Stimulated activated naive CD8-positive, alpha-beta T cell treated with anti-CD3 and anti-CD28 coated beads, Interleukin-15, Interleukin-2, amounts not matched to agents 100 ng/mL and 50 ng/mL, for 24 hours (primary cell): ENCODE measurements around the gene CXCL12.

Experiments
- H3K27ac Mint-ChIP-seq: one replicate; pipeline ENCODE4 v1.8.0; 2021; ENCODE audit warnings: mild to moderate bottlenecking, mixed read lengths
- H3K27me3 Mint-ChIP-seq: one replicate; pipeline ENCODE4 v1.8.0; 2021; ENCODE audit warnings: mixed read lengths
- H3K36me3 Mint-ChIP-seq: one replicate; pipeline ENCODE4 v1.8.0; 2021; ENCODE audit warnings: low read depth, mixed read lengths
- H3K4me1 Mint-ChIP-seq: one replicate; pipeline ENCODE4 v1.8.0; 2021; ENCODE audit warnings: low read depth, mixed read lengths
- H3K4me3 Mint-ChIP-seq: one replicate; pipeline ENCODE4 v1.8.0; 2021; ENCODE audit warnings: mild to moderate bottlenecking, mixed read lengths
- H3K9me3 Mint-ChIP-seq: one replicate; pipeline ENCODE4 v1.8.0; 2021; ENCODE audit warnings: mixed read lengths

The CXCL12 gene

DNA sequence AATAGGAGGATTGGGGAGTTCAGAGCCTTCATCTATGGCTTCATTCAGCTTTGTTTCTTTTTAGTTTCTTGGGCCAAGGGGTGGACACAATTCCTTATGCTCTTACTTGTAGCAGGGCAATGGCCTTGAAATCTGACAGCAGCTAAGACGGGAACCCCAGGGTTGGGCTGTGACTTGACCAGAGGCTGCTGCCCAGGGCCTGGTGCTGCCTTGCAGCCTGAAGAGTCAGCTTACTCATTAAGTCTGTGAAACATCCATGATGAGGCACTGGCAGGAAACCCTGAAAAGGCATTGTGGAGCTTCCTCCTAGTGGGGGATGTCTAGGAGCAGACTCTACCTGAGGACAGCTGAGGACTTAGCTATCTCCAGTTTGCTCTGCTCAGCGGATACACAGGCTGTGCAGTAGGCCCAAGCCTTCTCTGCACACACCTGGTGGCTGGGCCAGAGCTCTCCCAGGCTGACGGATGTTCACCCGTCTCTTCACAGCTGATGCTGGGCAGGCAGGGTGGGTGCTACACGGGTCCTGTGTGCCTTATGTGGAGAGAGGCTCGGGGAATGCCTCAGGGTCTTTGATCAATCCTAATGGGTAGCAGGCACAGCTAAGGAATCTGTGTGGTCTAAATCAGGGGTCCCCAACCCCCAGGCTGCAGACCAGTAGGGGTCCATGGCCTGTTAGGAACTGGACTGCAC lies 17.8 kb downstream of the CXCL12 start:
- H3K4me1 Mint-ChIP-seq = no peaks in the 10 kb centered on the region
- no peak overlapping the region for H3K4me3 Mint-ChIP-seq
- no peaks in the 10 kb centered on the region for H3K9me3 Mint-ChIP-seq
- no peaks in the 10 kb centered on the region for H3K27me3 Mint-ChIP-seq
- no peak overlapping the region for H3K27ac Mint-ChIP-seq
- no peaks in the 10 kb centered on the region for H3K36me3 Mint-ChIP-seq

DNA sequence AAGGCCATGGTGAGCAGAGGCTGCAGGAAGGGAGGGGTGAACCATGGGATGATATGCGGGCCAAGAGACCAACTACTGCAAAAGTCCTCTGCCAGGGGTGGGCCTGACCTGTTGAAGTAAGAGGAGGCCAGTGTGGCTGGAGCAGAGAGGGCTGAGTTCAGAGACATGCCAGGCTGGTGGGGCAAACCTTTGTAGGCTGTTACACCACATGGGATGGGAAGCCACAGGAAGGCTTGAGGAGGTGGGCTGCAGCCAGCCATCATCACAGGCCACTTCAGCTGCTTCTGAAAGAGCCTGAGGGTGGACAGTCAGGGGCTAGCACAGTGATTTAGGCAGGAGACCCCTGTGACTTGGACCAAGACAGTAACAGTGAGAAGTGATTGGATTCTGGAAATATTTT lies 20.3 kb downstream of the CXCL12 start:
- Mint-ChIP-seq H3K4me3 (no peak overlapping the region), H3K4me1 (no peaks in the 10 kb centered on the region), H3K36me3 (no peaks in the 10 kb centered on the region), H3K27ac (peak overlapping the region; percentile 12), H3K9me3 (no peaks in the 10 kb centered on the region), H3K27me3 (no peaks in the 10 kb centered on the region)

DNA sequence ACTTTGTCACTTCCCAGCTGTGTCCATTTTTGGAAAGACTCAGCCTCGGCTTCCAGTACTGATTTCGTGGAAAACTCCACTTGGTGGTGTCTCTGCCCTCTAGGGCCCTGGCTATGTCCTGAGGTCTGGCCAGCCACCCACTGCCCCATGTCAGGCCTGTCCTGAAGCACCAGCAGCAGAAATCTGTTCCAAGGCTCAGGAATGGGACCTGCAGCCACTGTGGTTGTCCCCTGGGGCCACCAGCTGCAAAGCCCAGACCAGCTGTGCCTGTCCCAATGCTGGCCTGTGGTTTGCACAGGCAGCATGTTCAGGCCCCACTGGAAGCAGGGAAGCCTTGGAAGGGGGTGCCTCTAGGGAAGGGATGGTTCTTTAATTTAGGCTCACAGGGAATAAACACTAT lies 21.2 kb downstream of the CXCL12 start:
- Mint-ChIP-seq H3K4me1 (no peaks in the 10 kb centered on the region), H3K27ac (no peak overlapping the region), H3K27me3 (no peaks in the 10 kb centered on the region), H3K4me3 (no peak overlapping the region), H3K36me3 (no peaks in the 10 kb centered on the region), H3K9me3 (no peaks in the 10 kb centered on the region)

DNA sequence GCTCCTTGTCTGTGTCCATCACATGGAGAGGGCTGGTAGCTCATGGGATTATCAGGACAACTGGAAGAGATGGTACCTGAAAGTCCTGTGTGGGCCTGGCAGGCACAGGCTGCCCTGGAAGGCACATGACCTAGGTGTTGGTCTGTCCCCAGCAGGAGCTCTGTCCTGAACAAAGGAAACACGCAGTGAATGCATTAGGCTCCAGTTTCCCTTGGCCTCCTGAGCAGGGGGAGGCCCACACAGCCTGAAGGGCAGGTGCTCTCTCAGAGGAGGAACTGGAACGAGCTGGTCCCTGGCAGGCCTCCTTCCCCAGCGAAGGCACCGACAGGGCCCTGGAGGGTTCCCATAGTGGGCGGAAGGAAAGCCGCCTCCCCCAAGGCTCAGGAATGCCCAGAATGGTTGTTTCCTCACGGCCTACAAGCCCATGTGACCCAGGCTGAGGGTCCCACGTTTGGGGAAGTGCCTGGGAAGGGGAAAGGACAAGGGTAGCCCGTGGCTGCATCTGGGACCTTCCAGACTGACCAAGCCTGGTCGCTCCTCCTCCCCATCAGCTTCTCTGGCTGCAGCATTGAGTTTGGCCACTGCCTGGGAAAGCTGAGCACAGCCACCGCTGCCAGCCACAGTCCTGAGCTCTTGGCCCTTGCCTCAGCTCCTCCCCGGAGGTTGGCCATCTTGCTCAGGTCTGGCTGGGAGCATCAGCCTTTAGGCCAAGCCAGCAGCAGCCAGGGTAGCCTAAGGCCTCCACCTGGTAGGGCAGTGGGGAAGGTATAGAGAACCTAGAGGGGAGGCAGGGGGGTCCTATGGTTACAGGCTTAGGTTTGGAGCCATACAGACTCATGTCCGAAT lies 21.8 kb downstream of the CXCL12 start:
- no peak overlapping the region for H3K27ac Mint-ChIP-seq
- H3K36me3 Mint-ChIP-seq = no peaks in the 10 kb centered on the region
- no peaks in the 10 kb centered on the region for H3K4me1 Mint-ChIP-seq
- H3K4me3 Mint-ChIP-seq = no peak overlapping the region
- H3K9me3 Mint-ChIP-seq = no peaks in the 10 kb centered on the region
- H3K27me3 Mint-ChIP-seq = no peaks in the 10 kb centered on the region

DNA sequence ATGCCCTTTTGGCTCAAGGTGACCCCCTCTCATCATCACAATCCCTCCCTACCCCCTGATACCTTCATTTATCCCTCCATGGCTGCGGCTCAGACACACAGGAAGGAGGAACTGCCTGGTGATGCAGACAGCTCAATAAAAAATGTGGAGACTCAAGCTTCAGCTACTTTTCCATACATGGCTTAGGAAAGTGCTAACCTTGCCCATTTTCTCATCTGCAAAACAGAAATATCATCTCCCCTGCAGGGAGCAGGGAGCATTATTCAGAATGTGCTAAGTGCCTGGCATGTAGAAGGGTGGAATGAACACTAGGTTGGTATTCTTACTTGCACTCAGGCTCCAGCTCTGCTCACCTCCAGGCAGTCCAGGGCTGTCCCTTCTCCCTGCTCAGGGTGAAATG lies 23.8 kb downstream of the CXCL12 start:
- Mint-ChIP-seq H3K27ac (no peak overlapping the region), H3K27me3 (no peaks in the 10 kb centered on the region), H3K4me3 (no peak overlapping the region)

DNA sequence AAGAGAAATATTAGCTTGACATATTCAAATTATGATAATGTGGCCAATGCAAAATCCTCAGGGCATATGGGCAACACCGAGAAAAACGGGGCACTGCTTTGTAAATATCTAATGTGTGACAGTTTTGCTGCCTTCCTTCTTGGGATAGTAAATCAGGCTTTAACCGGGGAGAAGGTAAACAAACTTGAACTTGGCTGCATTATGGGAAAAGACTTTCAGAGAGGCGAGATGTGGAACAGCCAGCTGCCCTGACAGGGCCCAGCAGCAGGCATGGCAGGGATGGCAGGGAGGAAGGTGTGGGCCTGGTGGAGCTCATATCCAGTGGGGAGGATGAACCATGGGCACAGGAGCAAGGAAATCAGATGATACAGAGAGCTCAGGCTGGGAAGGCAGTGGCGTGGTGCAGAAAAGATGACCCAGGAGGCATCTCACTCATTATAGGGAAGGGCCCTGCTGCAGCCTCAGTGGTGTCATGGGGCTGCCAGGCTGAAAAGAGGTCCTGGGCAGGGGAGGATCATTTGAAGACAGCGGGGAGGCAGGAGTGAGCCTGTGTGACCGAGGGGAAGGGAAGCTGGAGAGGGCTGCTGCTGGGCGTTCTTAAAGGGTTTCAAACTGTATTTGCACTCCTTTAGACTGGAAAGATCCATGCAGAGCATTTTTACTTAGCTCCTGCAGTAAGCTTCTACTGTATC lies 26.7 kb downstream of the CXCL12 start:
- H3K4me1 Mint-ChIP-seq = no peaks in the 10 kb centered on the region
- no peaks in the 10 kb centered on the region for H3K27me3 Mint-ChIP-seq
- H3K4me3 Mint-ChIP-seq = no peak overlapping the region
- no peaks in the 10 kb centered on the region for H3K9me3 Mint-ChIP-seq
- no peaks in the 10 kb centered on the region for H3K36me3 Mint-ChIP-seq
- no peak overlapping the region for H3K27ac Mint-ChIP-seq

More for the DNA sequence above, 23.8 kb downstream of the CXCL12 start:
- no peaks in the 10 kb centered on the region for H3K9me3 Mint-ChIP-seq
- no peaks in the 10 kb centered on the region for H3K4me1 Mint-ChIP-seq
- no peaks in the 10 kb centered on the region for H3K36me3 Mint-ChIP-seq

DNA sequence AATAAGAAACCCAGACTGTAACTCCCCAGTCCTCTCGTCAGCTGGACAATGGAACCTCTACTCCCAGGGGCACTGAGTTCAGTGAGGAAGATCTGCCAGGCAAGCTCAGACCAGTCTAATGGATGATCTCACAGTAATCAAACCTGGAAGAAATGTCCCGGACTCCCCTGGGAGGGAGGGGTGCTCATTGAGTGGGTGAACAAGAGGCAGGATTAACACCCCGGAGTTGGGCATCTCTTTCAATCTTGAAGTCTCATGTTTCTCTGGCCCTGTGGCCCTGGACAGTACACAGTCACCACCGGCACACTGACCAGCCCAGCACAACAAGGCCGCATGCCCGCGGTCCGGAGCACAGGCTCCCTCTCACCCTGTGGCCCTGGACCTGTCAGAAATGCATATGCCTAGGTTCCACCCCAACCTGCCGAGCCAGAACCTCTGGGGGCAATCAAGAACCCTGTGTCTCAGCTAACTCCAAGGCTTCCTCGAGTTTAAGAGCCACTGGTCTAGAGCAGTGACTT lies 27.8 kb downstream of the CXCL12 start:
- Mint-ChIP-seq H3K27ac (no peak overlapping the region), H3K4me1 (no peaks in the 10 kb centered on the region)

DNA sequence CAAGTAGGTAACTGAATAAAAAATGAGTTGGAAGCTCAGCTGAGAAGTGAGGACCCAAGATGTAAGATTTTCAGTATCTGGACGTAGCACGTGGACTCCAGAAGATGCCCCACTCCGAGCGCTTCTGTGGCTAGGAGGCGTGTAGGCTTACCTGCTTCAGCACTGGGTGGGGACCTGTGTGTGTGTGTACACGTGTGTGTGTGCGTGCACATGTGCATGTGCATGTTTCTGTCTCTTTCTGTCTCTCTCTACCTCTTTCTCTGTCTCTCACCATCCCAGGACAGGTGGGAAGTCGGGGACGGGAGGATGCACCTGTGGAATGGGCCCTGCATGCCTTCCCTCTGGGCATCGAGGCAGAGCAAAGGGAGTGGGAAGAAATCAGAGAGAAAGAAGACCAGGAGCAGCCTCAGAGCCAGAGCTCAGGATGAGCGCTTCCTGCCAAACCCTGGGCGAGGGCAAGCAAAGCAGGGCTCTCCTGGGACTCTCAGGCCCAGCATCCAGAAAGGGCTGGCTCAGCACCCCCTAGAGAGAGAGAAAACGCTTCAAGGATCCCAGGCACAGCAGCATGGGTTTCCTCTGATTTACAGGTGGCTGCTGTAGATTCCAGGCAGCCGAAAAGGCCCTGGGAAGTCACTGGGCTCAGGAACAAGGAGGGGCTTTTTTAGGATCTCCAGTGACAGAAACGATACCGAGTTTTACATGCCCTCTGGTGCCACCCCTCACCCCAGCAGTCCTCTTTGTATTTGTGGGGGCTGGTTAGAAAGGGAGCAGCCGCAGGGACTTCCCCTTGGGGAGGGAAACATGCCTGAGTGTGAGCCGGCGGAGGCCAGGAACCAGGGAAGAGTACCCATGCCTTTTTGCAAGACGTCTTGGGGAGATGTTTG lies 28.5 kb downstream of the CXCL12 start:
- H3K27me3 Mint-ChIP-seq = no peaks in the 10 kb centered on the region
- no peaks in the 10 kb centered on the region for H3K4me1 Mint-ChIP-seq
- H3K27ac Mint-ChIP-seq = no peak overlapping the region
- no peaks in the 10 kb centered on the region for H3K36me3 Mint-ChIP-seq
- no peak overlapping the region for H3K4me3 Mint-ChIP-seq
- no peaks in the 10 kb centered on the region for H3K9me3 Mint-ChIP-seq

More for the DNA sequence above, 27.8 kb downstream of the CXCL12 start:
- Mint-ChIP-seq H3K36me3 (no peaks in the 10 kb centered on the region), H3K9me3 (no peaks in the 10 kb centered on the region), H3K4me3 (no peak overlapping the region), H3K27me3 (no peaks in the 10 kb centered on the region)

DNA sequence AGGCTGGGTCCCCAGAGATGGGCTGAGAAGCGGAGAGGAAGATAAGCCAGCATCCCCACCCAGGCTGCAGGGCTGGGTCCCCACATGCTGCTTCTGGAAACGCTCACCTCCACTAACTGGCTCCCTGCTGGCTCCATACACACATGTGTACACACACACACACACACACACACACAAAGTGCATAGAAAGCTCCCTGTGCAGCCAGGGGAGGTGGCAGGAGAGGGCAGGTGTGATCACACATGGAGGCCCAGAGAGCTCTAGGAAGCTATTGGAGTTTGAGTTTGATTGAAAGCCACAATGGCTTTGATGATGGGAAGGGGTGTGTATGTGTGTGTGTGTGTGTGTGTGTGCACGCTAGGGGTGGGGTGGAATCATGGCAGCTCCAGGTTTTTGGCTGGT lies 29.3 kb downstream of the CXCL12 start:
- Mint-ChIP-seq H3K27me3 (no peaks in the 10 kb centered on the region), H3K4me3 (no peak overlapping the region), H3K36me3 (no peaks in the 10 kb centered on the region), H3K27ac (no peak overlapping the region), H3K9me3 (no peaks in the 10 kb centered on the region), H3K4me1 (no peaks in the 10 kb centered on the region)

DNA sequence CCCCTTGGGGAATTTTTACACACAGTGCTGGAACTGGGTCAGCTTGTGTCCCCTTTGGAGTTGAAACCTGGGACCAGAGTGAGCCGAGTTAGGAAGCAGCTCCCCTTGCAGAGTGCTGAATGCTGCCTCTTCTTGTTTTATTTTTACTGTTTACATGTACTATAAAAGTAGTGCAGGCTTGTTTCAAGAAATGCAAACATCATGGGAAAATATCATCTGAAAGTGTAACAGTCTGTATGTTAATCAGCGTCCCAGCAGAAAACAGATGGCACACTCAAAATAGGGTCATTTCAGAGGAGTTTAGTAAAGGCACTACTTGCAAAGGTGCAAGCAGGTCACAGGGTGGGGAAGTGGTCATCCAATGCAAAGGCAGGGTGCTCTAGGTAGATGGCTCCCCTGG lies 30.1 kb downstream of the CXCL12 start:
- no peak overlapping the region for H3K4me3 Mint-ChIP-seq
- no peaks in the 10 kb centered on the region for H3K27me3 Mint-ChIP-seq
- H3K4me1 Mint-ChIP-seq = no peaks in the 10 kb centered on the region
- no peak overlapping the region for H3K27ac Mint-ChIP-seq
- H3K36me3 Mint-ChIP-seq = no peaks in the 10 kb centered on the region
- H3K9me3 Mint-ChIP-seq = no peaks in the 10 kb centered on the region

DNA sequence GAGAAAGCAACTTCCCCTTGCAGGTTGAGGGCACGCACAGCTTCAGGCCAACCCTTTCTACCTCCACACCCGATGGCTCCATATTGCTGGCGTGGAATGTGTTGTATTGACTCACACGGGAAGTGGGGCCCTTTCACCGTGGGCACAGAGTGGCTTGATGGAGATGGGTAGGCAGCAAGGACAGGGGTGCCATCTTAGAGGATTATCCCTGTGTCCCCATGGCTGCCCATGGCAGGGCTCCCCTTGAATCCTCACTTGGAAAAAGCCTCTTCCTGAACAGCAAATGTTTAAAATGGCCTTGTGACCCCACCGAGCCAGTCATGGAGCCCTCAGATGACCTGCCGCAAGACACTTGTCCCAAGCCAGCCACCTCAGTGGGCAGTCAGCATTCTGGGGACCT lies 31.2 kb downstream of the CXCL12 start:
- no peak overlapping the region for H3K27ac Mint-ChIP-seq
- no peak overlapping the region for H3K4me3 Mint-ChIP-seq
- H3K9me3 Mint-ChIP-seq = no peaks in the 10 kb centered on the region
- H3K36me3 Mint-ChIP-seq = no peaks in the 10 kb centered on the region
- no peaks in the 10 kb centered on the region for H3K27me3 Mint-ChIP-seq
- no peaks in the 10 kb centered on the region for H3K4me1 Mint-ChIP-seq

DNA sequence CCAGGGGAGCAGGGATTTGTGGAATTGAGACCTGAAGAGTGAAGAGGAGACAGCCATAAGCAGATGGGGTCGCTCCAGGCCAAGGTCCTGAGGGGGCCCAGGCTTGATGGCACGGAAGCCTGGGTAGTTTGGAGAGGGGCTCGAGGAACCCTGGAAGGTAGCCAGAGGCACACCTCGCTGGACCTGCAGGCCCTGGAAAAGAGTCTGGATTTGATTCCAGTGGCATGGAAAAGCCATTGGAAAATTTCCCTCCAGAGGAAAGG lies 31.8 kb downstream of the CXCL12 start:
- no peak overlapping the region for H3K4me3 Mint-ChIP-seq
- H3K4me1 Mint-ChIP-seq = no peaks in the 10 kb centered on the region
- H3K27me3 Mint-ChIP-seq = no peaks in the 10 kb centered on the region
- H3K27ac Mint-ChIP-seq = no peak overlapping the region
- H3K36me3 Mint-ChIP-seq = no peaks in the 10 kb centered on the region
- no peaks in the 10 kb centered on the region for H3K9me3 Mint-ChIP-seq

DNA sequence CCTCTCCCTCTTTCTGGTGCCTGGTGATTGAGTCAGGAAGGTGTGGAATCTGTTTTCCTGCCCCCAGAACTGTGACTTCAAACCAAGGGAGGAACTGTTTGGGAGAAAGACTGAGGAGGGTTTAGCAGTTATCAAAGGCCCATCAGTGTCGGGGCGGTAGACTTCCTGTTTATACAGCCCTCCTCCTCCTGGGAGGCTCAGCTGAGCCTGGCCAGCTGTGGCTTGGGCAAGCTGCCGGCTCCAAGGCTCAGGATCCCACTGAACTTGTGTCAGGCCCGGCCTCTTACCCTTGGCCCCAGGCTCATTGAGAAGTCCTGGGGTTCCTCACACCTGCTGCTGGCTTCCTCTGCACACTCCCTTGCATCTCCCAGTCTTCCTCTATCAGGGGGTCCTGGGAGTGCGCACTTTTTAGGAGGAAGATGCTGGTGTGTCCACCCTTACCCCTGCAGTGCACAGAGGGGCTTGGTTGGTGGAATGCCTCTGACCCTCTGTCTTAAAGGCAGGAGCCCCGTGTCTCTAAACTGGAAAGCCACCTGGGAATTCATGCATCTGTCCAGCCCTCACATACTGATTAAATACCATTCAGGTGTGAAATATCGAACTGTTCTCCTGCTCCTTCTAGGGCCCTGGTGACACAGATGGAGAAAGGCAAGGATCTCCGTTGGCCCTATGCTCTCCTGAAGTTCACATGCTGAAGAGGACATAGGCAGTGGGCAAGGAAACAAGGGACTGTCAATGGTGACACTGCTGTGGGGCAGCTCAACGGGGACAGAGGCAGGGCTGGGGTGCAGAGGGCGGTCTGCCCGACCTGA lies 32.4 kb downstream of the CXCL12 start:
- no peaks in the 10 kb centered on the region for H3K27me3 Mint-ChIP-seq

DNA sequence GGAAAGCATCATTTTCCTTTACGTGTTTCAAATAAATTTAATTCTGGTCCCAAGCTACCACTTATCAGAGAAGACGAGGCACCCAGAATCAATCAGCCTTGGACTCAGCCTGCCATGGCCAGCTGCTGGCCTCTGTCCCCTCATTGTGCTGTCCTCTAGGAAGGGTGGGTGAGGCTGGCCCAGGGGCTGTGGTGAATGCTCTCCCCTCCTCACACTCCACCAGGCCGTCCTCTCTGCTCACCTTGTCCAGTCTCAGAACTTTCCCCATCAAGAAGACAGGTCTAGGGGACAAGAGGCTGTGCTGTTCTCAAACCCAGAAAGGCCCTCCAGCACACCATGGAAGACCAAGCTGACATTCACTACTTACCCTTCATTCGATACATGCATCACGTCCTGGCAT lies 36.4 kb downstream of the CXCL12 start:
- no peaks in the 10 kb centered on the region for H3K36me3 Mint-ChIP-seq

More for the DNA sequence above, 32.4 kb downstream of the CXCL12 start:
- no peaks in the 10 kb centered on the region for H3K4me1 Mint-ChIP-seq
- no peaks in the 10 kb centered on the region for H3K9me3 Mint-ChIP-seq
- H3K4me3 Mint-ChIP-seq = no peak overlapping the region
- H3K27ac Mint-ChIP-seq = no peak overlapping the region
- no peaks in the 10 kb centered on the region for H3K36me3 Mint-ChIP-seq

More for the DNA sequence above, 36.4 kb downstream of the CXCL12 start:
- Mint-ChIP-seq H3K27ac (no peak overlapping the region), H3K27me3 (no peaks in the 10 kb centered on the region), H3K4me3 (no peak overlapping the region), H3K9me3 (no peaks in the 10 kb centered on the region), H3K4me1 (no peaks in the 10 kb centered on the region)
